Dermis blood vessel endothelial cell (primary cell): ENCODE data around the gene JARID2. TPM values are rescaled to one million over a fixed set of nuclear protein-coding genes. Genes with fewer than 3 reads are reported as not detected.

Source experiments
- DNase-seq: peaks from one replicate; pipeline ENCODE4 v3.0.0; 2010
- total RNA-seq: library from RNA; depleted of rRNA; stranded (reverse); fragments of >200 nt; gene quantifications from 2 replicates; pipeline ENCODE4 v1.2.3, GENCODE V29; 2014

The JARID2 gene
- total RNA-seq, 1 donor from 2014 or later, result 15.3 TPM

- no peak for DNase-seq
Measured at GRCh38 chr6:15338476-15338875, 92.6 kb downstream of the JARID2 start.

- DNase-seq, result no peak
Measured at GRCh38 chr6:15339081-15339480, 93.2 kb downstream of the JARID2 start.

- no peak for DNase-seq
Measured at GRCh38 chr6:15340105-15340601, 94.3 kb downstream of the JARID2 start.

- DNase-seq, result peak; percentile 16
Measured at GRCh38 chr6:15340775-15341174, 94.9 kb downstream of the JARID2 start.

- peak; percentile 34 for DNase-seq
Measured at GRCh38 chr6:15341311-15342001, 95.6 kb downstream of the JARID2 start.

GRCh38 chr6:15342114-15342513 is 96.2 kb downstream of the JARID2 start:
- no peak for DNase-seq

- no peak for DNase-seq
Measured at GRCh38 chr6:15343490-15344191, 97.8 kb downstream of the JARID2 start.

- DNase-seq, result no peak
Measured at GRCh38 chr6:15344192-15344519, 98.3 kb downstream of the JARID2 start.

- no peak for DNase-seq
Measured at GRCh38 chr6:15344831-15345230, 99.0 kb downstream of the JARID2 start.

- no peak for DNase-seq
Measured at GRCh38 chr6:15346315-15346714, 100.4 kb downstream of the JARID2 start.

- DNase-seq, result no peak
Measured at GRCh38 chr6:15348528-15348927, 102.7 kb downstream of the JARID2 start.

GRCh38 chr6:15349379-15349778 is 103.5 kb downstream of the JARID2 start:
- DNase-seq, result no peak

- DNase-seq, result no peak
Measured at GRCh38 chr6:15350386-15351083, 104.7 kb downstream of the JARID2 start.

GRCh38 chr6:15351631-15352030 is 105.8 kb downstream of the JARID2 start:
- DNase-seq, result peak; percentile 58

GRCh38 chr6:15352220-15352619 is 106.4 kb downstream of the JARID2 start:
- DNase-seq, result peak; percentile 57

GRCh38 chr6:15352845-15353244 is 107.0 kb downstream of the JARID2 start:
- DNase-seq, result peak; percentile 30

GRCh38 chr6:15355683-15356099 is 109.8 kb downstream of the JARID2 start:
- DNase-seq, result no peak

GRCh38 chr6:15356179-15356578 is 110.3 kb downstream of the JARID2 start:
- DNase-seq, result no peak

GRCh38 chr6:15356937-15357336 is 111.1 kb downstream of the JARID2 start:
- no peak for DNase-seq

GRCh38 chr6:15357782-15358181 is 111.9 kb downstream of the JARID2 start:
- DNase-seq, result no peak

GRCh38 chr6:15358579-15359327 is 112.9 kb downstream of the JARID2 start:
- no peak for DNase-seq

GRCh38 chr6:15359335-15359862 is 113.5 kb downstream of the JARID2 start:
- DNase-seq, result no peak

GRCh38 chr6:15360300-15360699 is 114.4 kb downstream of the JARID2 start:
- DNase-seq, result no peak
